A549 (cell line): ENCODE results near the gene HRG. TPM values are rescaled to one million over a fixed set of nuclear protein-coding genes. Genes with fewer than 3 reads are reported as not detected.

ENCODE experiments used
- ATAC-seq, 2 experiments: fragments of 200-7000 bp in 1 of 2; fragments of >200 bp in 1 of 2; cut with Nextera tagmentation in 1 of 2; cut with Tn5 transposase in 1 of 2; 3 replicates each; pipeline versions ENCODE4 v1.8.0 to v1.9.1; 2018 to 2020; ENCODE audit warnings: mild to moderate bottlenecking in 1 of 2, moderate library complexity in 1 of 2
- CTCF ChIA-PET: fragments of 300-600 bp; sonication (Branson Sonifier 250); formaldehyde crosslinking; extraction: SDS; loops from one replicate; lab custom pipeline; 2021; ENCODE audit warnings: antibody characterized with exemption, inconsistent platforms; lab: Yijun Ruan, JAX
- POLR2A ChIA-PET: fragments of 350-600 bp; formaldehyde crosslinking; extraction: SDS; loops from one replicate; lab custom pipeline; 2021; ENCODE audit warnings: antibody characterized with exemption, inconsistent platforms; lab: Yijun Ruan, JAX
- DNase-seq, 2 experiments: peaks; one replicate each; pipeline versions ENCODE4 v3.0.0 to v3.0.0-alpha.2; 2011 to 2016; ENCODE audit warnings: low read depth in 1 of 2, low spot score in 1 of 2
- FAIRE-seq: peaks from 2 replicates; lab custom pipeline; 2011; peaks lifted over from hg19 to GRCh38; lab: Jason Lieb, UNC
- H3K27ac ChIP-seq, 2 experiments: fragments of >200 bp; sonication (Bioruptor Twin); formaldehyde crosslinking; 3 replicates each; pipeline ENCODE4 v1.5.1; 2016 to 2017
- H3K4me1 ChIP-seq: fragments of >200 bp; sonication (Bioruptor Twin); formaldehyde crosslinking; 3 replicates; pipeline ENCODE4 v1.6.1; 2016
- H3K4me2 ChIP-seq: fragments of >200 bp; sonication (Bioruptor Twin); formaldehyde crosslinking; 3 replicates; pipeline ENCODE4 v1.6.1; 2016
- H3K4me3 ChIP-seq: fragments of >200 bp; sonication (Bioruptor Twin); formaldehyde crosslinking; 3 replicates; pipeline ENCODE4 v1.5.1; 2016
- H3K9me3 ChIP-seq: fragments of >200 bp; sonication (Bioruptor Twin); formaldehyde crosslinking; 3 replicates; pipeline ENCODE4 v1.6.1; 2016
- CBX8 ChIP-seq: fragments of 200-600 bp; sonication (generic); IDR thresholded peaks from 2 replicates; pipeline ENCODE4 v1.6.1; 2016
- CEBPB ChIP-seq, 2 experiments: fragments of >200 bp in 1 of 2; sonication (Bioruptor Twin) in 1 of 2; formaldehyde crosslinking in 1 of 2; IDR thresholded peaks; 2 replicates each; pipeline ENCODE4 v1.6.1; 2012 to 2016
- CHD4 ChIP-seq: fragments of 200-600 bp; sonication (generic); IDR thresholded peaks from 2 replicates; pipeline ENCODE4 v1.6.1; 2016; ENCODE audit warnings: antibody characterized with exemption, mild to moderate bottlenecking, borderline replicate concordance
- ELK1 ChIP-seq: fragments of 150-350 bp; IDR thresholded peaks from 2 replicates; pipeline ENCODE4 v1.6.1; 2014; ENCODE audit warnings: low read depth, mild to moderate bottlenecking, low read length
- EP300 ChIP-seq, 2 experiments: fragments of >200 bp; sonication (Bioruptor Twin); formaldehyde crosslinking; IDR thresholded peaks; 2 replicates in 1 of 2; 3 replicates in 1 of 2; pipeline ENCODE4 v1.6.1; 2016 to 2017
- ESRRA ChIP-seq: fragments of 150-350 bp; IDR thresholded peaks from 2 replicates; pipeline ENCODE4 v1.6.1; 2014; ENCODE audit warnings: mild to moderate bottlenecking, low read length, borderline replicate concordance
- FOSB ChIP-seq: fragments of 250-450 bp; sonication (Bioruptor Pico); IDR thresholded peaks from 2 replicates; pipeline ENCODE4 v1.5.0; 2020; ENCODE audit warnings: mild to moderate bottlenecking, moderate library complexity
- FOXS1 ChIP-seq: fragments of 250-450 bp; sonication (Bioruptor Pico); IDR thresholded peaks from 2 replicates; pipeline ENCODE4 v1.5.0; 2020; ENCODE audit warnings: mild to moderate bottlenecking, moderate library complexity
- GATA3 ChIP-seq: IDR thresholded peaks from 2 replicates; pipeline ENCODE4 v1.6.1; 2012; ENCODE audit warnings: borderline replicate concordance
- HMGXB4 ChIP-seq: fragments of 250-450 bp; sonication (Bioruptor Pico); IDR thresholded peaks from 2 replicates; pipeline ENCODE4 v1.5.0; 2021; ENCODE audit warnings: mild to moderate bottlenecking, moderate library complexity, borderline replicate concordance
- HOXB13 ChIP-seq: fragments of 250-450 bp; sonication (Bioruptor Pico); IDR thresholded peaks from 2 replicates; pipeline ENCODE4 v1.5.0; 2020; ENCODE audit warnings: low read depth, mild to moderate bottlenecking, moderate library complexity
- HOXB5 ChIP-seq: fragments of 250-450 bp; sonication (Bioruptor Pico); IDR thresholded peaks from 2 replicates; pipeline ENCODE4 v1.5.0; 2020; ENCODE audit warnings: mild to moderate bottlenecking, moderate library complexity
- JUNB ChIP-seq: fragments of >200 bp; sonication (Bioruptor Twin); formaldehyde crosslinking; IDR thresholded peaks from 2 replicates; pipeline ENCODE4 v1.6.1; 2016
- MYC ChIP-seq: IDR thresholded peaks from 2 replicates; pipeline ENCODE4 v1.6.1; 2012; ENCODE audit warnings: mild to moderate bottlenecking, inconsistent platforms, low read length, improper control_type of control experiment, borderline replicate concordance
- PHF8 ChIP-seq: fragments of 200-600 bp; sonication (generic); IDR thresholded peaks from 2 replicates; pipeline ENCODE4 v1.6.1; 2016; ENCODE audit warnings: low read depth, mild to moderate bottlenecking, antibody characterized with exemption, moderate library complexity, borderline replicate concordance
- RAD21 ChIP-seq, 2 experiments: fragments of >200 bp in 1 of 2; sonication (Bioruptor Twin) in 1 of 2; formaldehyde crosslinking in 1 of 2; IDR thresholded peaks in 1 of 2; conservative IDR thresholded peaks in 1 of 2; 2 replicates in 1 of 2; 3 replicates in 1 of 2; pipeline ENCODE4 v1.6.1; 2012 to 2018; ENCODE audit warnings: inconsistent platforms in 1 of 2
- RARB ChIP-seq: fragments of 250-450 bp; sonication (Bioruptor Pico); IDR thresholded peaks from 2 replicates; pipeline ENCODE4 v1.8.0; 2021; ENCODE audit warnings: mild to moderate bottlenecking, moderate library complexity
- RNF2 ChIP-seq: fragments of 200-600 bp; sonication (generic); IDR thresholded peaks from 2 replicates; pipeline ENCODE4 v1.6.1; 2016; ENCODE audit warnings: low read depth, mild to moderate bottlenecking, antibody characterized with exemption, moderate library complexity, borderline replicate concordance
- TFCP2L1 ChIP-seq: fragments of 250-450 bp; sonication (Bioruptor Pico); IDR thresholded peaks from 2 replicates; pipeline ENCODE4 v1.5.0; 2021; ENCODE audit warnings: mild to moderate bottlenecking
- ZC3H11A ChIP-seq: fragments of 450-650 bp; IDR thresholded peaks from 2 replicates; pipeline ENCODE4 v1.6.1; 2014; ENCODE audit warnings: antibody characterized with exemption, mild to moderate bottlenecking
- ZFP36 ChIP-seq: fragments of 450-650 bp; IDR thresholded peaks from 2 replicates; pipeline ENCODE4 v1.6.1; 2014; ENCODE audit warnings: borderline replicate concordance; ENCODE audit not compliant: partially characterized antibody
- WGBS: methylation state at CpG from one replicate; pipeline ENCODE4 v1.1.6; 2017; ENCODE audit errors: missing lambda C conversion rate; 5-methylcytosine and 5-hydroxymethylcytosine counted together
- polyA plus RNA-seq, 4 experiments: library from polyadenylated mRNA; depleted of rRNA in 3 of 4; stranded (reverse); fragments of >200 nt; fragmentation: RNase III in 1 of 4; extraction: RNeasy Plus Mini Kit Qiagen cat#74134 plus additional on column Dnase treatment in 1 of 4; gene quantifications; 2 replicates in 3 of 4; 3 replicates in 1 of 4; pipeline ENCODE4 v1.2.3, GENCODE V29; 2011 to 2017
- TF ChIP-seq, protein P1 (sequence below): fragments of 200-600 bp; sonication (generic); IDR thresholded peaks from 2 replicates; pipeline ENCODE4 v1.6.1; 2016; ENCODE audit warnings: antibody characterized with exemption, mild to moderate bottlenecking, moderate library complexity

The HRG gene
- polyA plus RNA-seq, 2 of the 4 experiments (the other 2 are of a cell fraction), result not detected

DNA sequence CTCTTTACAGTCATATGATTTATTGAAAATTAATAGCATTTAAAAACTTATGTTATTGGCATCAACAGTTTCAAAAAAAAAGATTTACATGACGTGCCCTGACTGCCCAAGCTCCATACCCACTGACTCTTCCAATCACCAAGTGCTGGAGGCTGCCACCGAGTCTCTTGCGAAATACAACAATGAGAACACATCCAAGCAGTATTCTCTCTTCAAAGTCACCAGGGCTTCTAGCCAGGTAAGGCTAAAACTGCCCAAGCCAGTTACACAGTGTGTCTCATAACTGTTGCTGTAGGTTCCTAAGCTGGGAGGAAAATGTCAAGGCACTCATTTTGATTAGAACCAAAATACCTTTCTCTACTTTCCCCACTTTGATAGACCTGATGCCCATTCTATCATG lies 21.1 kb upstream of the HRG start:
- ChIA-PET POLR2A (no interaction called here), CTCF (no interaction called here)
- FAIRE-seq (no peak), ATAC-seq (no peak), DNase-seq (no peak)
- 79% methylated on average over 3 of the region's 3 CpGs for WGBS
- Histone ChIP-seq H3K4me2 (no peak overlapping the region), H3K27ac (no peak overlapping the region), H3K4me1 (peaks cover 13% of the 10 kb centered on the region; the same call in 2 of the 3 replicates), H3K4me3 (no peak overlapping the region), H3K9me3 (no peaks in the 10 kb centered on the region)
- TF ChIP-seq CEBPB (IDR thresholded peaks at IDR 0.05) (peak in 1 of 2 experiments; percentile 29; a peak in 1 of 4 replicates), FOXS1 (CRISPR knock-in tag) (no peak), HOXB5 (CRISPR knock-in tag) (no peak)
- TF ChIP-seq, protein P1, sequence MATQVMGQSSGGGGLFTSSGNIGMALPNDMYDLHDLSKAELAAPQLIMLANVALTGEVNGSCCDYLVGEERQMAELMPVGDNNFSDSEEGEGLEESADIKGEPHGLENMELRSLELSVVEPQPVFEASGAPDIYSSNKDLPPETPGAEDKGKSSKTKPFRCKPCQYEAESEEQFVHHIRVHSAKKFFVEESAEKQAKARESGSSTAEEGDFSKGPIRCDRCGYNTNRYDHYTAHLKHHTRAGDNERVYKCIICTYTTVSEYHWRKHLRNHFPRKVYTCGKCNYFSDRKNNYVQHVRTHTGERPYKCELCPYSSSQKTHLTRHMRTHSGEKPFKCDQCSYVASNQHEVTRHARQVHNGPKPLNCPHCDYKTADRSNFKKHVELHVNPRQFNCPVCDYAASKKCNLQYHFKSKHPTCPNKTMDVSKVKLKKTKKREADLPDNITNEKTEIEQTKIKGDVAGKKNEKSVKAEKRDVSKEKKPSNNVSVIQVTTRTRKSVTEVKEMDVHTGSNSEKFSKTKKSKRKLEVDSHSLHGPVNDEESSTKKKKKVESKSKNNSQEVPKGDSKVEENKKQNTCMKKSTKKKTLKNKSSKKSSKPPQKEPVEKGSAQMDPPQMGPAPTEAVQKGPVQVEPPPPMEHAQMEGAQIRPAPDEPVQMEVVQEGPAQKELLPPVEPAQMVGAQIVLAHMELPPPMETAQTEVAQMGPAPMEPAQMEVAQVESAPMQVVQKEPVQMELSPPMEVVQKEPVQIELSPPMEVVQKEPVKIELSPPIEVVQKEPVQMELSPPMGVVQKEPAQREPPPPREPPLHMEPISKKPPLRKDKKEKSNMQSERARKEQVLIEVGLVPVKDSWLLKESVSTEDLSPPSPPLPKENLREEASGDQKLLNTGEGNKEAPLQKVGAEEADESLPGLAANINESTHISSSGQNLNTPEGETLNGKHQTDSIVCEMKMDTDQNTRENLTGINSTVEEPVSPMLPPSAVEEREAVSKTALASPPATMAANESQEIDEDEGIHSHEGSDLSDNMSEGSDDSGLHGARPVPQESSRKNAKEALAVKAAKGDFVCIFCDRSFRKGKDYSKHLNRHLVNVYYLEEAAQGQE, result no peak

GRCh38 chr3:186646106-186646505 lies 19.7 kb upstream of the HRG start:
- DNase-seq (no peak), ATAC-seq (no peak), FAIRE-seq (no peak)
- Histone ChIP-seq H3K4me3 (no peak overlapping the region), H3K4me2 (no peak overlapping the region), H3K4me1 (no peaks in the 10 kb centered on the region; the same call in 2 of the 3 replicates), H3K27ac (no peak overlapping the region), H3K9me3 (no peaks in the 10 kb centered on the region)
- WGBS, result 62% methylated on average over 4 of the region's 4 CpGs
- ChIA-PET CTCF (no interaction called here), POLR2A (no interaction called here)
- TF ChIP-seq TFCP2L1 (CRISPR knock-in tag) (no peak), MYC (no peak), ZC3H11A (no peak), PHF8 (no peak), ZFP36 (no peak), FOXS1 (CRISPR knock-in tag) (no peak), FOSB (no peak), EP300 (IDR thresholded peaks at IDR 0.05) (no peak), JUNB (no peak), HMGXB4 (CRISPR knock-in tag) (no peak), CBX8 (no peak), ELK1 (no peak), HOXB13 (CRISPR knock-in tag) (no peak), CHD4 (no peak), RNF2 (no peak), RARB (no peak), GATA3 (no peak), RAD21 (conservative IDR thresholded peaks at IDR 0.05 in 1 of 2, IDR thresholded peaks at IDR 0.05 in 1 of 2) (no peak), ESRRA (no peak)
